A549 (cell line): ENCODE results near the gene TMEM253.

ENCODE experiments used
- EP300 ChIP-seq, 2 experiments: fragments of >200 bp; sonication (Bioruptor Twin); formaldehyde crosslinking; IDR thresholded peaks; 2 replicates in 1 of 2; 3 replicates in 1 of 2; pipeline ENCODE4 v1.6.1; 2016 to 2017
- TF ChIP-seq, protein P1 (sequence below): fragments of >200 bp; sonication (Bioruptor Twin); formaldehyde crosslinking; IDR thresholded peaks from 3 replicates; pipeline ENCODE4 v1.5.1; 2016

- no peak for TF ChIP-seq EP300 (IDR thresholded peaks at IDR 0.05)
- TF ChIP-seq, protein P1, sequence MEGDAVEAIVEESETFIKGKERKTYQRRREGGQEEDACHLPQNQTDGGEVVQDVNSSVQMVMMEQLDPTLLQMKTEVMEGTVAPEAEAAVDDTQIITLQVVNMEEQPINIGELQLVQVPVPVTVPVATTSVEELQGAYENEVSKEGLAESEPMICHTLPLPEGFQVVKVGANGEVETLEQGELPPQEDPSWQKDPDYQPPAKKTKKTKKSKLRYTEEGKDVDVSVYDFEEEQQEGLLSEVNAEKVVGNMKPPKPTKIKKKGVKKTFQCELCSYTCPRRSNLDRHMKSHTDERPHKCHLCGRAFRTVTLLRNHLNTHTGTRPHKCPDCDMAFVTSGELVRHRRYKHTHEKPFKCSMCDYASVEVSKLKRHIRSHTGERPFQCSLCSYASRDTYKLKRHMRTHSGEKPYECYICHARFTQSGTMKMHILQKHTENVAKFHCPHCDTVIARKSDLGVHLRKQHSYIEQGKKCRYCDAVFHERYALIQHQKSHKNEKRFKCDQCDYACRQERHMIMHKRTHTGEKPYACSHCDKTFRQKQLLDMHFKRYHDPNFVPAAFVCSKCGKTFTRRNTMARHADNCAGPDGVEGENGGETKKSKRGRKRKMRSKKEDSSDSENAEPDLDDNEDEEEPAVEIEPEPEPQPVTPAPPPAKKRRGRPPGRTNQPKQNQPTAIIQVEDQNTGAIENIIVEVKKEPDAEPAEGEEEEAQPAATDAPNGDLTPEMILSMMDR: no peak
These were observed 5.3 kb downstream of the TMEM253 start for GRCh38 chr14:21106176-21106497.
